ENCODE data around the gene UST.

Gene UST

GRCh38 chr6:148708707-148709106 lies 38.1 kb upstream of the UST start:
- H3K27ac ChIP-seq = no peak overlapping the region
- H3K4me3 ChIP-seq (IDR thresholded peaks at IDR 0.05; ENCODE audit: insufficient read depth, low read depth, low read length) = no peak overlapping the region
- H2AFZ ChIP-seq (ENCODE audit: low read depth) = no peak overlapping the region
- TF ChIP-seq, protein P1, sequence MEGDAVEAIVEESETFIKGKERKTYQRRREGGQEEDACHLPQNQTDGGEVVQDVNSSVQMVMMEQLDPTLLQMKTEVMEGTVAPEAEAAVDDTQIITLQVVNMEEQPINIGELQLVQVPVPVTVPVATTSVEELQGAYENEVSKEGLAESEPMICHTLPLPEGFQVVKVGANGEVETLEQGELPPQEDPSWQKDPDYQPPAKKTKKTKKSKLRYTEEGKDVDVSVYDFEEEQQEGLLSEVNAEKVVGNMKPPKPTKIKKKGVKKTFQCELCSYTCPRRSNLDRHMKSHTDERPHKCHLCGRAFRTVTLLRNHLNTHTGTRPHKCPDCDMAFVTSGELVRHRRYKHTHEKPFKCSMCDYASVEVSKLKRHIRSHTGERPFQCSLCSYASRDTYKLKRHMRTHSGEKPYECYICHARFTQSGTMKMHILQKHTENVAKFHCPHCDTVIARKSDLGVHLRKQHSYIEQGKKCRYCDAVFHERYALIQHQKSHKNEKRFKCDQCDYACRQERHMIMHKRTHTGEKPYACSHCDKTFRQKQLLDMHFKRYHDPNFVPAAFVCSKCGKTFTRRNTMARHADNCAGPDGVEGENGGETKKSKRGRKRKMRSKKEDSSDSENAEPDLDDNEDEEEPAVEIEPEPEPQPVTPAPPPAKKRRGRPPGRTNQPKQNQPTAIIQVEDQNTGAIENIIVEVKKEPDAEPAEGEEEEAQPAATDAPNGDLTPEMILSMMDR (conservative IDR thresholded peaks at IDR 0.05; ENCODE audit: low read depth, low read length) = no peak
- no peaks in the 10 kb centered on the region for H3K36me3 ChIP-seq (ENCODE audit: insufficient read depth)
- H3K27me3 ChIP-seq (ENCODE audit: insufficient read depth, low read depth) = no peaks in the 10 kb centered on the region
- H3K79me2 ChIP-seq (ENCODE audit: insufficient read depth, low read depth) = no peaks in the 10 kb centered on the region
- no peak overlapping the region for H3K4me2 ChIP-seq
- no peak overlapping the region for H3K9ac ChIP-seq
- no peaks in the 10 kb centered on the region for H3K4me1 ChIP-seq (ENCODE audit: low read depth, poor library complexity, severe bottlenecking)
- no peaks in the 10 kb centered on the region for H4K20me1 ChIP-seq (ENCODE audit: insufficient read depth)

- Histone ChIP-seq H3K27me3 (ENCODE audit: insufficient read depth, low read depth) (no peaks in the 10 kb centered on the region), H3K4me2 (no peak overlapping the region), H3K9ac (no peak overlapping the region), H3K36me3 (ENCODE audit: insufficient read depth) (no peaks in the 10 kb centered on the region), H3K4me1 (ENCODE audit: low read depth, poor library complexity, severe bottlenecking) (no peaks in the 10 kb centered on the region), H4K20me1 (ENCODE audit: insufficient read depth) (no peaks in the 10 kb centered on the region), H2AFZ (ENCODE audit: low read depth) (no peak overlapping the region), H3K79me2 (ENCODE audit: insufficient read depth, low read depth) (no peaks in the 10 kb centered on the region), H3K4me3 (IDR thresholded peaks at IDR 0.05; ENCODE audit: insufficient read depth, low read depth, low read length) (no peak overlapping the region), H3K27ac (no peak overlapping the region)
- TF ChIP-seq, protein P1 (conservative IDR thresholded peaks at IDR 0.05; ENCODE audit: low read depth, low read length) = no peak
Measured at GRCh38 chr6:148709577-148709976, 37.3 kb upstream of the UST start.

DNA sequence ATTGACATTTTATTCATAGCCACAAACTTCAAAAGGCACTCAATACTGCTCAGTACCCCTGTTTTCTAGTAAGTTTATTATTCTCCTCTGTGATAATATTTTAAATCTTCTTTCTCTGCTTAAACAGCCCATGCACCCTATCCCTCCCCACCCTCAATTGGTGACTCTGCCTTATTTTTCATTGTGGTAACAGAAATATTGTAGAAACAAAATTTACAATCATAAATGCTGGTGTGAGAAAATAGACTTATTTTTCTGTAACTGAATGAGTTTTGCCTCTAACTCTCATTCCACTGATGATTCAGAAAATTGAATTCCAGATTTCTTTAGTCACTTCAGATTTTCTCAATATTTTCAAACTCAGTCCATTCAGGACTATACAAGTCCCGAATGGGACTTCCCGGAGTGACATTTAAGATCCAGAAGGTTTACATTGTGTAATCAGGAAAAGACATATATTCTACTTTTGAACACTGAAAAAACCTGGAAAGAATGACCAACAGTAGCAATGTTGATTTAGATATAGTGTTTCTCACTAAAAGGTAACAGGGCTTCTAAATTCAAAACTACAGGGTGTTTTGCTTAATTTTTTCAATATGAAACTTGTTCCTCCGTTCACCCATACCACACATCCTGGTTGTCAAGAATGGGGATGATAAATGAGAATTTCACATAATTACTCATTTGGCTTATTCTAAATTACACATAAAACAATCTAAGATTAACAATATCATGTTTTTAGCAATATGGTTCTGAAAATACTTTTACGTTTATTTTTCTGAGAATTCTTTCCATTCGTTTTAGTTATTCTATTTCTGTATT lies 34.8 kb upstream of the UST start:
- TF ChIP-seq, protein P1 (conservative IDR thresholded peaks at IDR 0.05; ENCODE audit: low read depth, low read length) = no peak
- Histone ChIP-seq H4K20me1 (ENCODE audit: insufficient read depth) (no peaks in the 10 kb centered on the region), H3K4me3 (IDR thresholded peaks at IDR 0.05; ENCODE audit: insufficient read depth, low read depth, low read length) (no peak overlapping the region), H3K79me2 (ENCODE audit: insufficient read depth, low read depth) (no peaks in the 10 kb centered on the region), H2AFZ (ENCODE audit: low read depth) (no peak overlapping the region), H3K36me3 (ENCODE audit: insufficient read depth) (no peaks in the 10 kb centered on the region), H3K4me2 (no peak overlapping the region), H3K9ac (no peak overlapping the region), H3K27me3 (ENCODE audit: insufficient read depth, low read depth) (no peaks in the 10 kb centered on the region), H3K27ac (no peak overlapping the region), H3K4me1 (ENCODE audit: low read depth, poor library complexity, severe bottlenecking) (no peaks in the 10 kb centered on the region)

DNA sequence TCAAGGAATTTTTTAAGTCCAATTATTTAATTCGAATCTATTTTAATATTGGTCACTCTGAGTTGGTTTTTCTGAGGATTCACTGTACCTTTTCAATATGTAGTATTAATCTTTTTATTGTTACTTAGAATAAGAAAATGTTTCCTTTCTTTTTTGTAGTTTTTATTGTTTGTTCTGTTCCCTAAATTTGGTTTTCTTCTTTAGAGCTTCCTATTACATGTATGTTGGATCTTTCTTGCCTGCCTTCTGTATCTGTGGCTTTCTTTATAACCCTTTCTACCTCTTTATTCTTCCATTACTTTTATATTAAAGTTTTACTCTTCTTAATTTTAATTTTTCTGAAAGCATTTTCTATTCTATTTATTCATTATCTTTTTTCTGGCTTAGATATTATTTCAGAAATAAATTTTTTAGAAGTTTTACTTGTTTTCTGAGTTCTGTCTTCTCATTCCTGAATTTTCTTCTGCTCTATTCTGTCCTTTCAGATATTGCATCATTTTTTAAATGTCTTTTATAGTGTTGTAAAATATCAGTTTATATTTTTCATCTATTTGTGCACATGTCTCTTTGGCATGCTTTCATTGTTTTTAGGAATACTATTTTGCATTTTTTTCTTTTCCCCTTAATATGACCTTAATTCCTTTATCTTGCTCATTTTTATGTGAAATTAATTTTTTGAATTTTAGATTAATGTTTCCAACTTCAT lies 33.6 kb upstream of the UST start:
- H4K20me1 ChIP-seq (ENCODE audit: insufficient read depth) = no peaks in the 10 kb centered on the region
- no peaks in the 10 kb centered on the region for H3K27me3 ChIP-seq (ENCODE audit: insufficient read depth, low read depth)
- TF ChIP-seq, protein P1 (conservative IDR thresholded peaks at IDR 0.05; ENCODE audit: low read depth, low read length) = no peak
- H3K27ac ChIP-seq = no peak overlapping the region
- no peaks in the 10 kb centered on the region for H3K4me1 ChIP-seq (ENCODE audit: low read depth, poor library complexity, severe bottlenecking)
- H3K9ac ChIP-seq = no peak overlapping the region
- H3K4me2 ChIP-seq = no peak overlapping the region
- H3K4me3 ChIP-seq (IDR thresholded peaks at IDR 0.05; ENCODE audit: insufficient read depth, low read depth, low read length) = no peak overlapping the region
- no peaks in the 10 kb centered on the region for H3K79me2 ChIP-seq (ENCODE audit: insufficient read depth, low read depth)
- H3K36me3 ChIP-seq (ENCODE audit: insufficient read depth) = no peaks in the 10 kb centered on the region
- H2AFZ ChIP-seq (ENCODE audit: low read depth) = no peak overlapping the region

All from KMS-11 (cell line).